SK-N-SH (cell line): Measurements from ENCODE around the gene SIX4. TPM values are rescaled to one million over a fixed set of nuclear protein-coding genes. Genes with fewer than 3 reads are reported as not detected.

Source experiments
- CTCF ChIA-PET: fragments of 300-600, 350-600 bp; formaldehyde crosslinking; extraction: SDS; loops from one replicate; lab custom pipeline; 2021; lab: Yijun Ruan, JAX
- POLR2A ChIA-PET: fragments of 350-600 bp; sonication (Branson Sonifier 250); formaldehyde crosslinking; extraction: SDS; loops from one replicate; lab custom pipeline; 2020; ENCODE audit warnings: antibody characterized with exemption, inconsistent platforms; lab: Yijun Ruan, JAX
- DNase-seq: peaks from one replicate; pipeline ENCODE4 v3.0.0; 2012
- H2AFZ ChIP-seq: fragments of 200-600 bp; sonication (generic); 2 replicates; pipeline ENCODE4 v1.8.1; 2016; ENCODE audit warnings: antibody characterized with exemption, mild to moderate bottlenecking, low read depth
- H3F3A ChIP-seq: fragments of 200-600 bp; sonication (generic); replicated peaks from 2 replicates; pipeline ENCODE3; 2016; ENCODE audit warnings: antibody characterized with exemption, mild to moderate bottlenecking; ENCODE audit not compliant: insufficient read depth
- H3K27ac ChIP-seq, 2 experiments: fragments of 200-500 bp in 1 of 2; fragments of 200-600 bp in 1 of 2; sonication (Bioruptor generic) in 1 of 2; sonication (generic), shearing (Covaris generic) in 1 of 2; 2 replicates each; pipeline versions ENCODE4 v1.5.1 to v1.6.1; 2014 to 2016; ENCODE audit warnings: low read depth in 2 of 2, inconsistent platforms in 1 of 2, low read length in 1 of 2, mild to moderate bottlenecking in 1 of 2, mixed read lengths in 1 of 2
- H3K27me3 ChIP-seq: fragments of 200-600 bp; sonication (generic), shearing (Covaris generic); 2 replicates; pipeline ENCODE4 v1.6.1; 2016; ENCODE audit warnings: mixed run types; ENCODE audit not compliant: insufficient read depth
- H3K36me3 ChIP-seq, 2 experiments: fragments of 200-500 bp in 1 of 2; fragments of 200-600 bp in 1 of 2; sonication (Bioruptor generic) in 1 of 2; sonication (generic) in 1 of 2; replicated peaks in 1 of 2; 2 replicates each; pipeline versions ENCODE3 to v1.5.1; 2014 to 2016; ENCODE audit warnings: low read length in 1 of 2, mild to moderate bottlenecking in 1 of 2; ENCODE audit not compliant: insufficient read depth in 2 of 2, control insufficient read depth in 1 of 2
- H3K4me1 ChIP-seq, 2 experiments: fragments of 200-500 bp in 1 of 2; fragments of 200-600 bp in 1 of 2; sonication (Bioruptor generic) in 1 of 2; sonication (generic), shearing (Covaris generic) in 1 of 2; 2 replicates each; pipeline versions ENCODE4 v1.5.1 to v1.6.1; 2014 to 2016; ENCODE audit warnings: low read depth in 1 of 2, low read length in 1 of 2, mixed run types in 1 of 2; ENCODE audit not compliant: insufficient read depth in 2 of 2, control insufficient read depth in 1 of 2
- H3K4me2 ChIP-seq: fragments of 200-600 bp; sonication (generic), shearing (Covaris generic); 2 replicates; pipeline ENCODE4 v1.6.1; 2017; ENCODE audit warnings: mixed run types
- H3K4me3 ChIP-seq, 2 experiments: fragments of 200-500 bp in 1 of 2; fragments of 200-600 bp in 1 of 2; sonication (Bioruptor generic) in 1 of 2; sonication (generic), shearing (Covaris generic) in 1 of 2; 2 replicates each; pipeline versions ENCODE4 v1.5.1 to v1.8.1; 2014 to 2016; ENCODE audit warnings: low read depth in 2 of 2, inconsistent platforms in 1 of 2, low read length in 1 of 2, mild to moderate bottlenecking in 1 of 2, mixed read lengths in 1 of 2, moderate library complexity in 1 of 2
- H3K79me2 ChIP-seq: fragments of 200-600 bp; sonication (generic); 2 replicates; pipeline ENCODE4 v1.8.1; 2017; ENCODE audit warnings: mild to moderate bottlenecking; ENCODE audit not compliant: insufficient read depth
- H3K9ac ChIP-seq: fragments of 200-600 bp; sonication (generic); 2 replicates; pipeline ENCODE4 v1.6.1; 2017; ENCODE audit warnings: mixed run types
- H3K9me2 ChIP-seq: fragments of 200-600 bp; sonication (generic); 2 replicates; pipeline ENCODE4 v1.6.1; 2017; ENCODE audit warnings: mixed run types
- H3K9me3 ChIP-seq: fragments of 200-600 bp; sonication (generic); 2 replicates; pipeline ENCODE4 v1.6.1; 2017; ENCODE audit warnings: mixed run types, mild to moderate bottlenecking, moderate library complexity
- H4K20me1 ChIP-seq: fragments of 200-600 bp; sonication (generic); 2 replicates; pipeline ENCODE4 v1.6.1; 2017; ENCODE audit warnings: mild to moderate bottlenecking, mixed run types; ENCODE audit not compliant: insufficient read depth
- CHD2 ChIP-seq: fragments of 150-350 bp; IDR thresholded peaks from 2 replicates; pipeline ENCODE4 v1.6.1; 2018; ENCODE audit warnings: low read length; ENCODE audit not compliant: partially characterized antibody
- EZH2phosphoT487 ChIP-seq: fragments of 200-600 bp; sonication (generic); IDR thresholded peaks from 2 replicates; pipeline ENCODE4 v1.6.1; 2017; ENCODE audit warnings: low read depth, mixed run types, mild to moderate bottlenecking, antibody characterized with exemption, moderate library complexity, borderline replicate concordance
- FOSL2 ChIP-seq: IDR thresholded peaks from 2 replicates; pipeline ENCODE4 v1.4.0; 2012; ENCODE audit warnings: low read depth, mild to moderate bottlenecking, moderate library complexity, borderline replicate concordance
- FOXJ3 ChIP-seq: sonication (generic); formaldehyde crosslinking; IDR thresholded peaks from 2 replicates; pipeline ENCODE4 v1.5.1; 2020; ENCODE audit warnings: mild to moderate bottlenecking, missing genetic modification reagents
- FOXM1 ChIP-seq: IDR thresholded peaks from 2 replicates; pipeline ENCODE4 v1.4.0; 2012; ENCODE audit warnings: low read depth, mild to moderate bottlenecking
- JUND ChIP-seq: IDR thresholded peaks from 2 replicates; pipeline ENCODE4 v1.4.0; 2012
- MXI1 ChIP-seq: IDR thresholded peaks from 2 replicates; pipeline ENCODE4 v1.6.1; 2012; ENCODE audit warnings: mild to moderate bottlenecking, low read depth, low read length, improper control_type of control experiment
- POLR2AphosphoS5 ChIP-seq: IDR thresholded peaks from 2 replicates; pipeline ENCODE4 v1.6.1; 2012; ENCODE audit warnings: low read depth, low read length
- RAD21 ChIP-seq: IDR thresholded peaks from 2 replicates; pipeline ENCODE4 v1.6.1; 2012; ENCODE audit warnings: mild to moderate bottlenecking, low read length
- REST ChIP-seq: IDR thresholded peaks from 2 replicates; pipeline ENCODE4 v1.6.1; 2012; ENCODE audit warnings: mild to moderate bottlenecking, low read depth, low read length, moderate library complexity
- RFX5 ChIP-seq: IDR thresholded peaks from 2 replicates; pipeline ENCODE4 v1.6.1; 2012; ENCODE audit warnings: mild to moderate bottlenecking, improper control_type of control experiment, low read length
- TEAD4 ChIP-seq: IDR thresholded peaks from 2 replicates; pipeline ENCODE4 v1.4.0; 2012; ENCODE audit warnings: mild to moderate bottlenecking, borderline replicate concordance; ENCODE audit not compliant: insufficient read depth
- USF1 ChIP-seq: IDR thresholded peaks from 2 replicates; pipeline ENCODE4 v1.4.0; 2012; ENCODE audit warnings: low read depth, borderline replicate concordance
- YY1 ChIP-seq: IDR thresholded peaks from 2 replicates; pipeline ENCODE4 v1.4.0; 2012; ENCODE audit warnings: low read depth, mild to moderate bottlenecking
- ZBTB33 ChIP-seq: IDR thresholded peaks from 2 replicates; pipeline ENCODE4 v1.4.0; 2012; ENCODE audit warnings: low read depth, borderline replicate concordance
- WGBS: methylation state at CpG from one replicate; pipeline ENCODE4 v1.1.6; 2017; ENCODE audit warnings: low lambda C conversion rate; 5-methylcytosine and 5-hydroxymethylcytosine counted together
- polyA plus RNA-seq, 3 experiments: library from polyadenylated mRNA; depleted of rRNA; stranded (reverse); fragments of >200 nt; gene quantifications; 2 replicates each; pipeline ENCODE4 v1.2.3, GENCODE V29; 2012

The SIX4 gene
- polyA plus RNA-seq, 1 of the 3 experiments (the other 2 are of a cell fraction) = 3.3 TPM

GRCh38 chr14:60665177-60665550, 59.0 kb downstream of the SIX4 start (continued):
- TF ChIP-seq REST (no peak), YY1 (no peak), RFX5 (no peak), MXI1 (no peak), POLR2AphosphoS5 (no peak), FOXM1 (no peak), TEAD4 (no peak)

GRCh38 chr14:60662982-60663381, 61.2 kb downstream of the SIX4 start:
- H2AFZ ChIP-seq = no peak overlapping the region
- 57% methylated on average over 1 of the region's 1 CpG for WGBS
- ChIA-PET POLR2A (no interaction called here), CTCF (interaction anchor here (1.9 kb wide), 1 partner anchor 590 kb away, joined by 6 read pairs; no protein-coding TSS in a partner anchor)
- H3K4me3 ChIP-seq = no peak overlapping the region
- H3K27ac ChIP-seq = no peak overlapping the region
- H3F3A ChIP-seq = no peaks in the 10 kb centered on the region
- H3K9ac ChIP-seq = no peak overlapping the region
- H3K27me3 ChIP-seq = no peaks in the 10 kb centered on the region
- no peaks in the 10 kb centered on the region for H3K9me2 ChIP-seq
- peaks cover 0 to 11% of the 10 kb centered on the region in 2 experiments; a peak in 2 of 4 replicates for H3K4me1 ChIP-seq
- no peak for DNase-seq
- TF ChIP-seq EZH2phosphoT487 (no peak), FOXJ3 (CRISPR knock-in tag) (no peak), CHD2 (no peak), REST (no peak), FOSL2 (no peak), ZBTB33 (no peak), USF1 (no peak), RFX5 (no peak), RAD21 (no peak), JUND (no peak)
- no peaks in the 10 kb centered on the region for H4K20me1 ChIP-seq
- no peaks in the 10 kb centered on the region for H3K9me3 ChIP-seq
- no peak overlapping the region for H3K4me2 ChIP-seq
- no peaks in the 10 kb centered on the region for H3K79me2 ChIP-seq
- no peaks in the 10 kb centered on the region for H3K36me3 ChIP-seq
